ENCODE data around the gene GMDS. TPM values are rescaled to one million over a fixed set of nuclear protein-coding genes. Genes with fewer than 3 reads are reported as not detected.

GMDS gene
- total RNA-seq, 2 experiments from 2014 or later = 38.4 to 41.3 TPM

GRCh38 chr6:1838604-1839213 lies 406.7 kb downstream of the GMDS start:
- H3K4me1 Mint-ChIP-seq (ENCODE audit: low read depth) = no peaks in the 10 kb centered on the region
- intact Hi-C loops (cut with micrococcal nuclease) = no loop called here
- H3K27me3 Mint-ChIP-seq (ENCODE audit: low read depth) = no peaks in the 10 kb centered on the region
- CTCF ChIA-PET = no interaction called here
- no peak overlapping the region for H3K4me3 Mint-ChIP-seq
- DNase-seq = no peak
- H3K36me3 Mint-ChIP-seq (ENCODE audit: low read depth) = no peaks in the 10 kb centered on the region
- H3K27ac Mint-ChIP-seq = no peak overlapping the region
- H3K9me3 Mint-ChIP-seq = no peaks in the 10 kb centered on the region

DNA sequence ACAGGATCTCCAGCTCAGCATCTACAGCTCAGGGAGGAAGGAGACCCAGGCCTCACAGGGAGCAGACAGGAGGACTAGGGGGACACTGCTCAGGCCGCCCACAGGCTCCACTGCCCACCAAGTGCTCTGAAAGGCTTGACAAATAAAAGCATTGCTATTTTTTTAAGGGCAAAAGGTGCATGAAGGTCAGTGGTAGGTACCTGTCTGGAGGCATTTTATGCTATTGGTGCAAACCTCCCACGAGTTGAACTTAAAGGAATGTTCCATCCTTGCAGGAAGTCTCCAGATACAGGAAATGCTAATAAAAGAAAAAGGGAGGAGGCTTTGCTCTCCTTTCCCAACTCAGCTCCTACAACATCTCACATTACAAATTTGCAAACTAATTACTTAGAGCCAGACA lies 407.6 kb downstream of the GMDS start:
- intact Hi-C loops (cut with micrococcal nuclease) = no loop called here
- H3K27me3 Mint-ChIP-seq (ENCODE audit: low read depth) = no peaks in the 10 kb centered on the region
- H3K9me3 Mint-ChIP-seq = no peaks in the 10 kb centered on the region
- no peak for DNase-seq
- CTCF ChIA-PET = no interaction called here
- no peaks in the 10 kb centered on the region for H3K4me1 Mint-ChIP-seq (ENCODE audit: low read depth)
- peaks cover under 1% of the 10 kb centered on the region for H3K36me3 Mint-ChIP-seq (ENCODE audit: low read depth)
- H3K4me3 Mint-ChIP-seq = no peak overlapping the region
- no peak overlapping the region for H3K27ac Mint-ChIP-seq

GRCh38 chr6:1836690-1837089 lies 408.7 kb downstream of the GMDS start:
- intact Hi-C loops (cut with micrococcal nuclease) = no loop called here
- Mint-ChIP-seq H3K36me3 (ENCODE audit: low read depth) (peaks cover 3% of the 10 kb centered on the region), H3K9me3 (no peaks in the 10 kb centered on the region), H3K4me3 (no peak overlapping the region), H3K27ac (no peak overlapping the region), H3K4me1 (ENCODE audit: low read depth) (no peaks in the 10 kb centered on the region), H3K27me3 (ENCODE audit: low read depth) (no peaks in the 10 kb centered on the region)
- DNase-seq = no peak
- CTCF ChIA-PET = no interaction called here

DNA sequence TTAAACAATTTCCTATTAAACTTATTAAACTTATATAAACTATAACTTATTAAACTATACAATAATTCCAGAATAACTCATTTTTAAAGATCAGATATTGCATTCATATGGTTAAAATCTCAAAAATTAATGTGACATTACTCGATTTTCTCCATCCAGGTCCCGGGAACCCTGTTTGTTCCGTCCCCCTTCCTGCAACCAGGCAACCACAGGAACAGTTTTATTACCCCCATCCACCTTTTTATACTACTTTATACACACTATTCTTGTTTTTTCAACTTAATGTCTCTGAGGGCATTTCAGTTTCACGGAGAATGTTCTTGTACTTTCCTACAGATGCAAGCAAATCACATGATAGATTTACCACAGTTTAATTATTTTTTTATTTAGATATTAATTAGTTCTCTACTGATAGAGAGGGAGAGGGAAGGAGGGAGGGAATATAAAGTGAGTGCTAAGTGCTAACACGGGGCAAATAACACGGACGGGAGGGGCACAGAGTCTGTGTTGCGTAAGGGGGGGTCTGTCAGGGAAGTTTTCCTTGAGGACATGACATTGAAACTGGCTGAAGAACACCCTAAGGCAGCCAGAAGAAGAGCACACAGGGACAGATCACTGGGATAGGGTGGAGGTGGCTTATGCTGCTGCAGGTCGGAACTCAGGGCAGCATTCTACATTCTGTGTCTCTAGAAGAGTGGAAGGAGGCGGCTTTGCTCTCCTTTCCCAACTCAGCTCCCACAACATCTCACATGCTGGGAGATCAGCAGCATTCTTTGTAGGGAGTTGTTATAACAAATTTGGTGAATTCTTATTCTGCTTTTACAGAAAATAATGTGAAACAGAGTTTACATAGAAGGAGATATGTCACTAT lies 410.5 kb downstream of the GMDS start:
- peaks cover 11% of the 10 kb centered on the region for H3K36me3 Mint-ChIP-seq (ENCODE audit: low read depth)
- intact Hi-C loops (cut with micrococcal nuclease) = no loop called here
- peaks cover 4% of the 10 kb centered on the region for H3K9me3 Mint-ChIP-seq
- CTCF ChIA-PET = no interaction called here
- no peaks in the 10 kb centered on the region for H3K4me1 Mint-ChIP-seq (ENCODE audit: low read depth)
- H3K4me3 Mint-ChIP-seq = no peak overlapping the region
- no peak overlapping the region for H3K27ac Mint-ChIP-seq
- no peak for DNase-seq
- H3K27me3 Mint-ChIP-seq (ENCODE audit: low read depth) = no peaks in the 10 kb centered on the region

DNA sequence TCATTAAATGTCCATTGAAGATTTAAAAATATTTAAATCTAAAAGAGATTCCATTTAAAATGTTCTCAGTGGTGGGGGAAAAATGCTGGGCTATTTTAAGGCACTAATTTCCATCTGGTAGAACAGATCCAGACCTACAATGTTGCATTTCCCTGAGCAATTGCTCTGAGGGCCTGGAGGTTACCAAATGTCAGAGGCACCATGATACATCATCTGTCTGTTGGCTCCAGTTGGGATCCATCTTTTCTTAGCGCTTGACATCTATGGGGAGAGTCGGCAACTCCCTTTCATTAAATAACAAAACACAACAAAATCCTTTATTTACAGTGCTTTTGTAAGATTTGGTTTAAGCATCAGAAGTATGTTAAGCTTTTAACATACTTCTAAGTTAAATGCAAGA lies 411.2 kb downstream of the GMDS start:
- H3K4me1 Mint-ChIP-seq (ENCODE audit: low read depth) = no peaks in the 10 kb centered on the region
- H3K4me3 Mint-ChIP-seq = no peak overlapping the region

DNA sequence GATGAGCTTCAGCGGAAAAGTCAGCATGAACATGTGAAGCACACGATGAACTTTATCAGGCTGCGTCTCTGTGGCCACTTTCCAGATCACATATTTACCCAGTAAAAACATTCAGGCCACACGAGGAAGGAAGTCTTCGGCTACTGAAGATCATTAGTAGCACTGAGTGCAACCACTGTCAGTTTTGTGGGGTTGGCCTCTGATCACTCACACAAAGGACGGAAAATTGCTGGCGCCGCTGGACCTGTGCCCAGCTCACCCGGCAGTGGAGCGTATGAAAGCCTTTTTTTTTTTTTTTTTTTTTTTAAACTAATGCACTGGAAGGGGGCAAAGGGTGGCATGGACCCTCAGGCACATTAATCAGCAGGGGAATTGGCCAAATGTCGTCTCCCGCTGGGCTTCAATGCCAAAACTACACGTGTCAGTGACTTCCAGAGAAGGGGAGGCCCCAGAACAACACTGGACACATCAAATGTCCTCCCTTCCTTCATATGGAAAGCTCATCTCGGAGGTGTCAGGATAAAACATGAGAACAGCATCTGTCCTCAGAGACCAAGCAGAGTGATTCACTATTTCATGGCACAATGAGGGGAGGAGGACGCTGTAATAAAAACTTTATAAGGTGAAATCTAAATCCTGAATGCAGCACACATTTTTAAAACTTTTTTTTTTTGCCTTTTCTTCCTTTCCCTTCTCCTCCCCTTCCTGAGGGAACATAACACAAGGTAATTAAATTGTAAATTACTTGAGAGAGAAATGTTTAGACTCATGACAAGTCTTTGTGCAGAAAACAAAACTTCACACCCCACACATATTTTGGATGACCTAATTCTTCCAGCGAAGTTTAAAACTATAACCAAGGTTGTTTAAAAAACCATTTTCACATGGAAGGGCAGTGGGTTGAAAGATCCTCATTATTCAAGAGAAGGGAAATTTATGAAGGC lies 412.3 kb downstream of the GMDS start:
- intact Hi-C loops (cut with micrococcal nuclease) = no loop called here
- no peak for DNase-seq
- peaks cover 18% of the 10 kb centered on the region for H3K9me3 Mint-ChIP-seq
- no peak overlapping the region for H3K4me3 Mint-ChIP-seq
- peaks cover 24% of the 10 kb centered on the region for H3K36me3 Mint-ChIP-seq (ENCODE audit: low read depth)
- CTCF ChIA-PET = no interaction called here
- no peaks in the 10 kb centered on the region for H3K4me1 Mint-ChIP-seq (ENCODE audit: low read depth)
- H3K27ac Mint-ChIP-seq = no peak overlapping the region
- H3K27me3 Mint-ChIP-seq (ENCODE audit: low read depth) = no peaks in the 10 kb centered on the region

More for the DNA sequence above, 411.2 kb downstream of the GMDS start:
- CTCF ChIA-PET = no interaction called here
- intact Hi-C loops (cut with micrococcal nuclease) = no loop called here
- H3K27ac Mint-ChIP-seq = no peak overlapping the region
- peaks cover 10% of the 10 kb centered on the region for H3K9me3 Mint-ChIP-seq
- peaks cover 15% of the 10 kb centered on the region for H3K36me3 Mint-ChIP-seq (ENCODE audit: low read depth)
- no peaks in the 10 kb centered on the region for H3K27me3 Mint-ChIP-seq (ENCODE audit: low read depth)
- no peak for DNase-seq

- Mint-ChIP-seq H3K4me3 (no peak overlapping the region), H3K4me1 (ENCODE audit: low read depth) (no peaks in the 10 kb centered on the region), H3K27ac (no peak overlapping the region), H3K9me3 (peaks cover 25% of the 10 kb centered on the region), H3K27me3 (ENCODE audit: low read depth) (no peaks in the 10 kb centered on the region), H3K36me3 (ENCODE audit: low read depth) (peaks cover 31% of the 10 kb centered on the region)
- CTCF ChIA-PET = no interaction called here
- DNase-seq = no peak
- intact Hi-C loops (cut with micrococcal nuclease) = no loop called here
These were observed 413.0 kb downstream of the GMDS start for GRCh38 chr6:1832358-1832757.

- Mint-ChIP-seq H3K9me3 (peaks cover 25% of the 10 kb centered on the region), H3K4me1 (ENCODE audit: low read depth) (no peaks in the 10 kb centered on the region), H3K27me3 (ENCODE audit: low read depth) (no peaks in the 10 kb centered on the region), H3K27ac (no peak overlapping the region), H3K36me3 (ENCODE audit: low read depth) (peaks cover 43% of the 10 kb centered on the region), H3K4me3 (no peak overlapping the region)
- CTCF ChIA-PET = interaction anchor here (0.6 kb wide), 1 partner anchor 258 kb away, joined by 3 read pairs; no protein-coding TSS in a partner anchor
- intact Hi-C loops (cut with micrococcal nuclease) = no loop called here
- no peak for DNase-seq
These were observed 417.2 kb downstream of the GMDS start for GRCh38 chr6:1827984-1828793.

DNA sequence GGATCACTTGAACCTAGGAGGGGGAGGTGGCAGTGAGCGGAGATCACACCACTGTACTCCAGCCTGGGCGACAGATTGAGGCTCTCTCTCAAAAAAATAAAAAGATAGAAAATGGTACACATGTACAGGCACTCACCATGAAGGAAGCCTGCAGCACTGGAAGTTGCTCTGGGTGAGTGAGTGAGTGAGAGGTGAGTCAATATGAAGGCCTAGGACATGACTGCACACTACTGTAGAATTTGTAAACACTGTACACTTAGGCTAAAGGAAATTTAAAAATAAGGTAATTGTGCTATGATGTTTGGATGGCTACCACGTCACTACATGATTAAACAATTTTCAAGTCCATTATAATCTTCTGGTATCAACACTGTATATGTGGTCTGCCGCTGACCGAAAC lies 419.5 kb downstream of the GMDS start:
- H3K4me3 Mint-ChIP-seq = no peak overlapping the region
- no peak overlapping the region for H3K27ac Mint-ChIP-seq
- peaks cover 25% of the 10 kb centered on the region for H3K9me3 Mint-ChIP-seq
- no peaks in the 10 kb centered on the region for H3K4me1 Mint-ChIP-seq (ENCODE audit: low read depth)
- DNase-seq = no peak
- H3K27me3 Mint-ChIP-seq (ENCODE audit: low read depth) = no peaks in the 10 kb centered on the region
- intact Hi-C loops (cut with micrococcal nuclease) = no loop called here
- H3K36me3 Mint-ChIP-seq (ENCODE audit: low read depth) = peaks cover 36% of the 10 kb centered on the region
- CTCF ChIA-PET = no interaction called here

DNA sequence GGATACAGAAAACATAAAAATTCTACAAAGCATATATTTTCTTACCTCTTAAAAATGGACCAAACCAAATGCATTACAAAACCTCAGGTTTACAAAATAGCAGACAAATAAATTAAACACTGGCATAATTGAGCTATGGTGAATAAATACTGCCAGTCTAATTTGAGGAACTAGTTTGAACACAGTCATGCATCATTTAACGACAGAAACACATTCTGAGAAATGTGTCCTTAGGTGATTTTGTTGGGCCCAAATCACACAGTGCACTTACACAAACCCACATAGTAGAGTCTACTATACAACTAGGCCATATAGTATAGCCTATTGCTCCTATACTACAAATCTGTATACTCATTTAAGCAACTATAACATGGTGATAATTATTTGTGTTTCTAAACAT lies 420.1 kb downstream of the GMDS start:
- no peak overlapping the region for H3K4me3 Mint-ChIP-seq
- H3K36me3 Mint-ChIP-seq (ENCODE audit: low read depth) = peaks cover 35% of the 10 kb centered on the region
- H3K27me3 Mint-ChIP-seq (ENCODE audit: low read depth) = no peaks in the 10 kb centered on the region
- CTCF ChIA-PET = no interaction called here
- DNase-seq = no peak
- peaks cover 24% of the 10 kb centered on the region for H3K9me3 Mint-ChIP-seq
- intact Hi-C loops (cut with micrococcal nuclease) = no loop called here
- no peaks in the 10 kb centered on the region for H3K4me1 Mint-ChIP-seq (ENCODE audit: low read depth)
- H3K27ac Mint-ChIP-seq = no peak overlapping the region

- Mint-ChIP-seq H3K36me3 (ENCODE audit: low read depth) (peaks cover 10% of the 10 kb centered on the region), H3K9me3 (no peaks in the 10 kb centered on the region), H3K27me3 (ENCODE audit: low read depth) (no peaks in the 10 kb centered on the region), H3K27ac (no peak overlapping the region), H3K4me1 (ENCODE audit: low read depth) (no peaks in the 10 kb centered on the region), H3K4me3 (no peak overlapping the region)
- no peak for DNase-seq
- CTCF ChIA-PET = no interaction called here
- intact Hi-C loops (cut with micrococcal nuclease) = no loop called here
These were observed 423.8 kb downstream of the GMDS start for GRCh38 chr6:1821513-1822183.

Data from activated naive CD4-positive, alpha-beta T cell treated with anti-CD3 and anti-CD28 coated beads for 36 hours (primary cell).